Hepatocyte (in vitro differentiated cells): ENCODE data around the gene ARFGAP1. TPM values are rescaled to one million over a fixed set of nuclear protein-coding genes. Genes with fewer than 3 reads are reported as not detected.

Experiments
- DNase-seq: peaks from one replicate; pipeline ENCODE4 v3.0.0-alpha.2; 2016; ENCODE audit warnings: low spot score
- H2AFZ ChIP-seq: fragments of 200-600 bp; sonication (generic); 2 replicates; pipeline ENCODE4 v1.6.0; 2016; ENCODE audit warnings: antibody characterized with exemption, mild to moderate bottlenecking
- H3K27ac ChIP-seq: fragments of 200-600 bp; sonication (generic); 2 replicates; pipeline ENCODE4 v1.5.1; 2016; ENCODE audit warnings: mild to moderate bottlenecking
- H3K27me3 ChIP-seq: fragments of 200-600 bp; sonication (generic); 2 replicates; pipeline ENCODE4 v1.6.1; 2016
- H3K36me3 ChIP-seq: fragments of 200-600 bp; sonication (generic); replicated peaks from 2 replicates; pipeline ENCODE4 v1.5.1; 2016; ENCODE audit warnings: low read depth; ENCODE audit not compliant: insufficient read depth
- H3K4me1 ChIP-seq: fragments of 200-600 bp; sonication (generic); 2 replicates; pipeline ENCODE4 v1.5.1; 2016; ENCODE audit warnings: mild to moderate bottlenecking, moderate library complexity; ENCODE audit not compliant: insufficient read depth
- H3K4me2 ChIP-seq: fragments of 200-600 bp; sonication (generic); 2 replicates; pipeline ENCODE4 v1.6.0; 2016
- H3K4me3 ChIP-seq: fragments of 200-600 bp; sonication (generic); 2 replicates; pipeline ENCODE4 v1.5.1; 2016; ENCODE audit warnings: mild to moderate bottlenecking
- H3K79me2 ChIP-seq: fragments of 200-600 bp; sonication (generic); 2 replicates; pipeline ENCODE4 v1.6.0; 2017; ENCODE audit warnings: mild to moderate bottlenecking
- H3K9me2 ChIP-seq: fragments of 200-600 bp; sonication (generic); replicated peaks from 2 replicates; pipeline ENCODE4 v1.6.0; 2017; ENCODE audit warnings: mild to moderate bottlenecking; ENCODE audit not compliant: insufficient read depth
- H3K9me3 ChIP-seq: fragments of 200-600 bp; sonication (generic); 2 replicates; pipeline ENCODE4 v1.5.1; 2016; ENCODE audit warnings: low read depth, mild to moderate bottlenecking
- H4K20me1 ChIP-seq: fragments of 200-600 bp; sonication (generic); 2 replicates; pipeline ENCODE4 v1.6.0; 2016; ENCODE audit warnings: mild to moderate bottlenecking; ENCODE audit not compliant: insufficient read depth, poor library complexity, severe bottlenecking
- EZH2 ChIP-seq: fragments of 200-600 bp; sonication (generic); IDR thresholded peaks from 2 replicates; pipeline ENCODE4 v1.6.1; 2016; ENCODE audit warnings: antibody characterized with exemption, mild to moderate bottlenecking, borderline replicate concordance
- EZH2phosphoT487 ChIP-seq: fragments of 200-600 bp; sonication (generic); IDR thresholded peaks from one replicate; pipeline ENCODE4 v1.6.1; 2018; ENCODE audit warnings: antibody characterized with exemption, mild to moderate bottlenecking, low read depth, moderate library complexity; ENCODE audit not compliant: unreplicated experiment, severe bottlenecking
- WGBS: methylation state at CpG from one replicate; pipeline ENCODE4 v1.1.6; 2016; ENCODE audit warnings: low lambda C conversion rate; ENCODE audit errors: missing lambda C conversion rate; 5-methylcytosine and 5-hydroxymethylcytosine counted together
- polyA plus RNA-seq: library from polyadenylated mRNA; unstranded; fragments of >200 nt; fragmentation: Nextera tagmentation; extraction: Ambion mirVana; gene quantifications from 2 replicates; pipeline ENCODE4 v1.2.1, GENCODE V29; 2016
- total RNA-seq: library from RNA; depleted of rRNA; stranded (reverse); fragments of >200 nt; gene quantifications from 2 replicates; pipeline ENCODE4 v1.2.3, GENCODE V29; 2014
- TF ChIP-seq, protein P1 (sequence below): fragments of 200-600 bp; sonication (generic); IDR thresholded peaks from 2 replicates; pipeline ENCODE4 v1.5.1; 2016; ENCODE audit warnings: antibody characterized with exemption, mild to moderate bottlenecking; ENCODE audit not compliant: poor library complexity

The ARFGAP1 gene
- total and polyA plus RNA-seq, 2 experiments from 2014 or later = 78.2 to 99.0 TPM

DNA sequence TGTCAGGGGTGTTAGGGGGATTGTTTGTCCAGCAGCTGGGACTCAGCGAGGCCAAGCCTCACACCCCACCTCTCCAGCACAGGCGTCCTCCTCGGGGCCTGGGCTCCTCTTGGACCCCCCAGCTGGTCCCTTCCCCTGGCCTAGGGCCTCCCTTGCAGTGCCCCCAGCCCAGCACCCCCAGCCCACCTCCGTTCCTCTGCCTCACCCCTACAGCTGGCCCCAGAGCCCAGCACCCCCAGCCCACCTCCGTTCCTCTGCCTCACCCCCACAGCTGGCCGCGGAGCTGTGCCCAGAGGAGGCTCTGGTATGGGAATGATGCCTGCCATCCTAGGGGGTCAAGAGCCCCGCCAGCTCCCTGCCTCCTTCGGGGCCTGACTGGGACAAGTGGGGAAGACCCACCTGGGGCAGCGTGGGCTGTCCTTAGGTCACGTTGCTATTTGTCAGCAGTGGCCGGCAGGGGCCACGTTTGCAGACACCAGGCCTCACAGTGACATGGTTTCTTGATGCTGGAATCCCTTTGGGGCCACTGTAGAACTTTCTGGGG lies 12.4 kb downstream of the ARFGAP1 start:
- no peak for DNase-seq
- Histone ChIP-seq H2AFZ (no peak overlapping the region), H3K9me3 (no peaks in the 10 kb centered on the region), H3K4me1 (no peaks in the 10 kb centered on the region), H3K9me2 (no peaks in the 10 kb centered on the region), H3K27ac (no peak overlapping the region), H3K79me2 (no peaks in the 10 kb centered on the region), H3K27me3 (no peaks in the 10 kb centered on the region), H3K4me3 (no peak overlapping the region), H3K36me3 (no peaks in the 10 kb centered on the region), H3K4me2 (no peak overlapping the region), H4K20me1 (no peaks in the 10 kb centered on the region)
- 86% methylated on average over 12 of the region's 13 CpGs for WGBS
- no peak for TF ChIP-seq EZH2
- TF ChIP-seq, protein P1, sequence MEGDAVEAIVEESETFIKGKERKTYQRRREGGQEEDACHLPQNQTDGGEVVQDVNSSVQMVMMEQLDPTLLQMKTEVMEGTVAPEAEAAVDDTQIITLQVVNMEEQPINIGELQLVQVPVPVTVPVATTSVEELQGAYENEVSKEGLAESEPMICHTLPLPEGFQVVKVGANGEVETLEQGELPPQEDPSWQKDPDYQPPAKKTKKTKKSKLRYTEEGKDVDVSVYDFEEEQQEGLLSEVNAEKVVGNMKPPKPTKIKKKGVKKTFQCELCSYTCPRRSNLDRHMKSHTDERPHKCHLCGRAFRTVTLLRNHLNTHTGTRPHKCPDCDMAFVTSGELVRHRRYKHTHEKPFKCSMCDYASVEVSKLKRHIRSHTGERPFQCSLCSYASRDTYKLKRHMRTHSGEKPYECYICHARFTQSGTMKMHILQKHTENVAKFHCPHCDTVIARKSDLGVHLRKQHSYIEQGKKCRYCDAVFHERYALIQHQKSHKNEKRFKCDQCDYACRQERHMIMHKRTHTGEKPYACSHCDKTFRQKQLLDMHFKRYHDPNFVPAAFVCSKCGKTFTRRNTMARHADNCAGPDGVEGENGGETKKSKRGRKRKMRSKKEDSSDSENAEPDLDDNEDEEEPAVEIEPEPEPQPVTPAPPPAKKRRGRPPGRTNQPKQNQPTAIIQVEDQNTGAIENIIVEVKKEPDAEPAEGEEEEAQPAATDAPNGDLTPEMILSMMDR = no peak
- no peak for TF ChIP-seq EZH2phosphoT487

DNA sequence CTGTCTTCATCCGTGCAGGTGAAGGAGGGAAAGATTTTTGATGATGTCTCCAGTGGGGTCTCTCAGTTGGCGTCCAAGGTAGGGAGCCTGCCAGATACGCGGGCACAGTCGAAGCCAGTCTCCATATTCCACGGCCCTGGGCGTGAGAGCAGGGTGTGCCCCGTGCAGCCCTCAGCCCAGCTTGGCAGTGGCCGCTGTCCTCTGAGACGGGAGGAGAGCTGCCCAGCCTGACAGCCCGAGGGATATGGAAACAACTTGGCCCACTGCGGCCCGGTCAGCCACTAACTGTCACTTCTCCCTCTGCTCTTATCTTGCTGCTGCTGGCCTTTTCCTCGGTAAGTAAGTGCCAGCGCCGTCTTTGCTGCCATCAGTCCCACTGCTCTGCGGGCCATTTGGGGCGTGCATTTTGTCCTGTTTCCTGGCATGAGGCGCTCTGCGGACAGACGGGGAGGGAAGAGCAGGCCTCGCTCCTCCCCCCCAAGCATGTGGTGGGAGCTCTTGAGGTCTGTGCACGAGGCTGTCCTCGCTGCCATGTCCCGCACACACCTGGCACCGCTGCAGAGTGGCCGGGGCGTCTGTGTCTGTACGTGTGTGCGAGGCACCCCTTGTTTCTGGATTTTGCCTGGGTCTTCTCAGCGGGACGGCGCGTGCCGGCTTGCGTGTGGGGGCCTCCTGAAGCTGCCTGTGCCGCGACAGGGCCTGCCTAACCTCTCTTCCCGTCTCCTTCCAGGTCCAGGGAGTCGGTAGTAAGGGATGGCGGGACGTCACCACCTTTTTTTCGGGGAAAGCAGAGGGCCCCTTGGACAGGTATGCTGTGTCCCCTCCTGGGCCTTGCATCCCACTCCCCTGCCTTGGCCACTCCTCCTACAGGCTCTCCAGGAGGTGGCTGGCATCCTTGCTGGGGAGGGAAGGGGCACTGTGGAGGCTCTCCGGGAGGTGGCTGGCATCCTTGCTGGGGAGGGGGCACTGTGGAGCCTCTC lies 13.3 kb downstream of the ARFGAP1 start:
- WGBS = 96% methylated on average over 44 of the region's 44 CpGs

DNA sequence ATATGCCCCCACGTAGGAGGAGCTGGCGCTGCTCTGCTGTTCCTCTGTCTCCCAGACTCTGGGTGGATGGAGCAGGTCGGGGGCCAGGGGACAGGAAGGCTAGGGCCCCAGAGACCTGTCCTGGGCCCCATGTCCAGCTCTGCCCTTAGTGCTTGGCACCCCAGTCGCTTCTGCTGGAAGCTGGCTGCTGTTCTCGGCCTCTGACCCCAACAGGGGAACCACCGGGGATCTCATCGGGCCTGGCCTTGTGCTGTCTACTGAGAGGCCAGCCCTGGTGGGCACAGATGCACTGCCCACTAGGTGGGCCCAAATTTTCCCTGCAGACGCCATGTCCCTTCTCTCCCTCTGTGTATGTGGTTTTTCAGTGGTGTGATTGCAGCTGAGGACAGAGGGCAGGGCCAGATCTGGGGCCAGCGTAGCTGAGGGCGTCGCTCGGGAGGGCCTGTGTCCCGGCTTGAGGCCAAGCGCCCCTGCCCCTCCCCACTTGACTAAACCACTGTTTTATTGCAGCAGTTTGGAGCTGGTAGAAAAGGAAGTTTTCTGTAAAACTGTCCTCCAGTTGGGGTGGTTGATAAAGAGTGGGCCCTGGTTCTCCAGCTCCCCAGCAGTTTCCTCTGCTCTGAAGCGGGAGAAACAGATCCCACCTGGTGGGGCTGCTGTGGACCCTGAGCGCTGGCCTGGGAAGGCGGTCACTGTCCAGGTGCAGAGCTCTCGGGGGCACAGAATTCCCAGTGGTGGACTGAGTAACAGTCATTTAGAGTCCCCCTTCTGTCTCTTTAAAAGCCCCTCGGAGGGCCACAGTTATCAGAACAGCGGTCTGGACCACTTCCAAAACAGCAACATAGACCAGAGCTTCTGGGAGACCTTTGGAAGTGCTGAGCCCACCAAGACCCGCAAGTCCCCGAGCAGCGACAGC lies 14.4 kb downstream of the ARFGAP1 start:
- Histone ChIP-seq H3K4me3 (no peak overlapping the region), H2AFZ (no peak overlapping the region), H3K9me2 (no peaks in the 10 kb centered on the region), H3K9me3 (no peaks in the 10 kb centered on the region), H3K27ac (no peak overlapping the region), H3K27me3 (no peaks in the 10 kb centered on the region), H4K20me1 (no peaks in the 10 kb centered on the region), H3K79me2 (no peaks in the 10 kb centered on the region), H3K4me1 (peaks cover 3% of the 10 kb centered on the region), H3K36me3 (no peaks in the 10 kb centered on the region), H3K4me2 (no peak overlapping the region)
- WGBS = 91% methylated on average over 21 of the region's 23 CpGs
- TF ChIP-seq EZH2 (no peak), EZH2phosphoT487 (no peak)
- TF ChIP-seq, protein P1 = no peak
- no peak for DNase-seq

More for the DNA sequence above, 13.3 kb downstream of the ARFGAP1 start:
- peaks cover 3% of the 10 kb centered on the region for H3K4me1 ChIP-seq
- H3K36me3 ChIP-seq = no peaks in the 10 kb centered on the region
- no peaks in the 10 kb centered on the region for H4K20me1 ChIP-seq
- no peak for DNase-seq
- H3K79me2 ChIP-seq = no peaks in the 10 kb centered on the region
- no peak overlapping the region for H3K27ac ChIP-seq
- no peak overlapping the region for H2AFZ ChIP-seq
- TF ChIP-seq, protein P1 = no peak
- TF ChIP-seq EZH2 = no peak
- TF ChIP-seq EZH2phosphoT487 = no peak
- no peak overlapping the region for H3K4me2 ChIP-seq
- H3K4me3 ChIP-seq = no peak overlapping the region
- no peaks in the 10 kb centered on the region for H3K27me3 ChIP-seq
- no peaks in the 10 kb centered on the region for H3K9me2 ChIP-seq
- no peaks in the 10 kb centered on the region for H3K9me3 ChIP-seq
